HEK293 (cell line): ENCODE measurements around the gene NR3C2.

ENCODE experiments used
- CTCF ChIA-PET: fragments of 350-600 bp; formaldehyde crosslinking; extraction: SDS; loops from one replicate; lab custom pipeline; 2021; ENCODE audit warnings: antibody characterized with exemption; lab: Yijun Ruan, JAX
- POLR2A ChIA-PET: fragments of 300-600 bp; formaldehyde crosslinking; extraction: SDS; loops from one replicate; lab custom pipeline; 2020; ENCODE audit warnings: antibody characterized with exemption, inconsistent platforms; lab: Yijun Ruan, JAX
- H3K27ac ChIP-seq: fragments of 200-500 bp; sonication (Bioruptor generic); 2 replicates; pipeline ENCODE4 v1.5.1; 2014; ENCODE audit warnings: low read depth, low read length, control low read depth, inconsistent platforms; ENCODE audit errors: extremely low read depth
- H3K36me3 ChIP-seq, 2 experiments: fragments of 200-500 bp in 1 of 2; sonication (Bioruptor generic) in 1 of 2; 1 replicate in 1 of 2; 2 replicates in 1 of 2; pipeline ENCODE4 v1.5.1; 2014 to 2017; ENCODE audit warnings: inconsistent platforms in 2 of 2, low read length in 2 of 2; ENCODE audit not compliant: control insufficient read depth in 2 of 2, insufficient read depth in 1 of 2
- H3K4me1 ChIP-seq: fragments of 200-500 bp; sonication (Bioruptor generic); 2 replicates; pipeline ENCODE4 v1.5.1; 2014; ENCODE audit warnings: mild to moderate bottlenecking, low read length, inconsistent platforms; ENCODE audit not compliant: control insufficient read depth, insufficient read depth
- H3K4me3 ChIP-seq: 2 replicates; pipeline ENCODE4 v1.5.1; 2011; ENCODE audit warnings: low read depth, mild to moderate bottlenecking, control low read depth, low read length, moderate library complexity
- H3K9me3 ChIP-seq: fragments of 200-500 bp; sonication (Bioruptor generic); 2 replicates; pipeline ENCODE4 v1.5.1; 2014; ENCODE audit warnings: low read depth, low read length, inconsistent platforms; ENCODE audit not compliant: control insufficient read depth, insufficient read depth
- ELK4 ChIP-seq: IDR thresholded peaks from 2 replicates; pipeline ENCODE4 v1.6.1; 2011; ENCODE audit warnings: mild to moderate bottlenecking, low read depth, low read length, borderline replicate concordance
- GLIS1 ChIP-seq: fragments of 450-650 bp; formaldehyde crosslinking; IDR thresholded peaks from 2 replicates; pipeline ENCODE4 v1.5.1; 2016; ENCODE audit warnings: missing biosample characterization, missing genetic modification characterization
- GLIS2 ChIP-seq: fragments of 450-650 bp; formaldehyde crosslinking; IDR thresholded peaks from 2 replicates; pipeline ENCODE4 v1.5.1; 2016; ENCODE audit warnings: missing biosample characterization, missing genetic modification characterization
- HIC1 ChIP-seq: fragments of 450-650 bp; formaldehyde crosslinking; IDR thresholded peaks from 2 replicates; pipeline ENCODE4 v1.5.1; 2016; ENCODE audit warnings: missing biosample characterization, missing genetic modification characterization
- PATZ1 ChIP-seq: fragments of 450-650 bp; formaldehyde crosslinking; IDR thresholded peaks from 2 replicates; pipeline ENCODE4 v1.5.1; 2016; ENCODE audit warnings: missing biosample characterization, missing genetic modification characterization
- WT1 ChIP-seq: fragments of 450-650 bp; formaldehyde crosslinking; IDR thresholded peaks from 2 replicates; pipeline ENCODE4 v1.5.1; 2016; ENCODE audit warnings: missing biosample characterization, missing genetic modification characterization
- ZBTB20 ChIP-seq: fragments of 450-650 bp; formaldehyde crosslinking; IDR thresholded peaks from 2 replicates; pipeline ENCODE4 v1.5.1; 2016; ENCODE audit warnings: missing biosample characterization, missing genetic modification characterization
- ZBTB26 ChIP-seq: fragments of 450-650 bp; formaldehyde crosslinking; optimal IDR thresholded peaks from 2 replicates; pipeline ENCODE3; 2016; ENCODE audit warnings: missing biosample characterization, mild to moderate bottlenecking, missing genetic modification characterization
- ZNF148 ChIP-seq: fragments of 450-650 bp; formaldehyde crosslinking; IDR thresholded peaks from 2 replicates; pipeline ENCODE4 v1.5.0; 2017; ENCODE audit warnings: missing biosample characterization, missing genetic modification characterization, borderline replicate concordance
- ZNF280C ChIP-seq: fragments of 450-650 bp; formaldehyde crosslinking; IDR thresholded peaks from 2 replicates; pipeline ENCODE4 v1.5.1; 2016; ENCODE audit warnings: missing biosample characterization, missing genetic modification characterization
- ZNF302 ChIP-seq: fragments of 450-650 bp; formaldehyde crosslinking; IDR thresholded peaks from 2 replicates; pipeline ENCODE4 v1.5.1; 2016; ENCODE audit warnings: missing biosample characterization, missing genetic modification characterization, low read depth
- ZNF423 ChIP-seq: fragments of 450-650 bp; formaldehyde crosslinking; IDR thresholded peaks from 2 replicates; pipeline ENCODE4 v1.5.1; 2016; ENCODE audit warnings: missing biosample characterization, missing genetic modification characterization
- ZNF549 ChIP-seq: fragments of 450-650 bp; IDR thresholded peaks from 2 replicates; pipeline ENCODE4 v1.5.1; 2018; ENCODE audit warnings: missing biosample characterization, missing genetic modification characterization, mild to moderate bottlenecking, inconsistent platforms, moderate library complexity
- ZNF580 ChIP-seq: fragments of 450-650 bp; formaldehyde crosslinking; IDR thresholded peaks from 2 replicates; pipeline ENCODE4 v1.5.1; 2016; ENCODE audit warnings: missing biosample characterization, missing genetic modification characterization
- ZNF600 ChIP-seq: fragments of 450-650 bp; formaldehyde crosslinking; IDR thresholded peaks from 2 replicates; pipeline ENCODE4 v1.5.1; 2016; ENCODE audit warnings: missing biosample characterization, missing genetic modification characterization
- ZNF654 ChIP-seq: fragments of 450-650 bp; formaldehyde crosslinking; IDR thresholded peaks from 2 replicates; pipeline ENCODE4 v1.5.1; 2016; ENCODE audit warnings: low read depth, missing biosample characterization, missing genetic modification characterization
- ZSCAN23 ChIP-seq: fragments of 450-650 bp; formaldehyde crosslinking; IDR thresholded peaks from 2 replicates; pipeline ENCODE4 v1.5.1; 2016; ENCODE audit warnings: missing biosample characterization, missing genetic modification characterization
- ZXDB ChIP-seq: fragments of 450-650 bp; formaldehyde crosslinking; IDR thresholded peaks from 2 replicates; pipeline ENCODE4 v1.5.1; 2016; ENCODE audit warnings: missing biosample characterization, missing genetic modification characterization

The NR3C2 gene

GRCh38 chr4:148056879-148057278, 385.3 kb downstream of the NR3C2 start (continued):
- TF ChIP-seq ELK4: no peak
- peak; percentile 34; the same call in 1 of the 2 replicates for TF ChIP-seq ZNF654 (tag by site-specific recombination)
- no peak for TF ChIP-seq ZNF280C (tag by site-specific recombination)
- TF ChIP-seq GLIS2 (tag by site-specific recombination): no peak
- TF ChIP-seq HIC1 (tag by site-specific recombination): peak; percentile 57
- peak; percentile 38; the same call in 1 of the 2 replicates for TF ChIP-seq PATZ1
- TF ChIP-seq ZNF302: no peak
- no peak for TF ChIP-seq ZNF580

- H3K27ac ChIP-seq: peak overlapping the region; percentile 38; the same call in 1 of the 2 replicates
- ChIA-PET CTCF (interaction anchor here (0.6 kb wide), 1 partner anchor 366 kb away, joined by 4 read pairs; no protein-coding TSS in a partner anchor), POLR2A (no interaction called here)
- H3K4me1 ChIP-seq: peaks cover 36% of the 10 kb centered on the region
- TF ChIP-seq ZXDB (tag by site-specific recombination) (peak; percentile 26; the same call in 1 of the 2 replicates), HIC1 (tag by site-specific recombination) (no peak)
- no peaks in the 10 kb centered on the region for H3K36me3 ChIP-seq
- H3K9me3 ChIP-seq: no peaks in the 10 kb centered on the region
- H3K4me3 ChIP-seq: no peak overlapping the region
Measured at GRCh38 chr4:148055844-148056243, 386.4 kb downstream of the NR3C2 start.

- ChIA-PET POLR2A (no interaction called here), CTCF (interaction anchor here (1.2 kb wide), 1 partner anchor 9 kb away, joined by 3 read pairs; no protein-coding TSS in a partner anchor)
- no peaks in the 10 kb centered on the region for H3K9me3 ChIP-seq
- H3K27ac ChIP-seq: peak overlapping the region; percentile 80
- H3K4me1 ChIP-seq: peaks cover 31% of the 10 kb centered on the region
- no peaks in the 10 kb centered on the region for H3K36me3 ChIP-seq
- no peak overlapping the region for H3K4me3 ChIP-seq
- TF ChIP-seq ZSCAN23 (tag by site-specific recombination) (no peak), ZBTB20 (tag by site-specific recombination) (no peak), ZNF600 (tag by site-specific recombination) (no peak), ZNF549 (tag by site-specific recombination) (no peak), GLIS1 (peak; percentile 76), WT1 (peak; percentile 31; the same call in 1 of the 2 replicates), ZNF148 (no peak), ZNF423 (tag by site-specific recombination) (peak; percentile 89), ZBTB26 (tag by site-specific recombination) (no peak)
Measured at GRCh38 chr4:148054275-148054674, 387.9 kb downstream of the NR3C2 start.
